Stimulated activated CD4-positive, alpha-beta T cell treated with anti-CD3 and anti-CD28 coated beads, Interleukin-1b, Interleukin-23, amount 100 ng/mL, for 48 hours (primary cell): Measurements from ENCODE around the gene B3GALT6.
"Not testable (repeated sequence)": the region's sequence is repeated elsewhere in the genome, so short reads cannot be mapped to it uniquely, and the experiment has no call there.

Source experiments
- DNase-seq: peaks from one replicate; pipeline ENCODE4 v3.0.0-alpha.2; 2020

B3GALT6 gene

GRCh38 chr1:1245817-1246576 is 14.0 kb downstream of the B3GALT6 start:
- DNase-seq: no peak

- no peak for DNase-seq
Observed at GRCh38 chr1:1246577-1247340, 14.7 kb downstream of the B3GALT6 start, which contains the start of gene C1QTNF12. Gene C1QTNF12, minus strand, starts transcription at chr1:1246722. Its CDS starts 32 bp downstream, at chr1:1246690.

GRCh38 chr1:1247341-1247913 is 15.4 kb downstream of the B3GALT6 start:
- no peak for DNase-seq

GRCh38 chr1:1248009-1248913 is 16.2 kb downstream of the B3GALT6 start:
- not testable (repeated sequence) for DNase-seq

GRCh38 chr1:1250786-1251284 is 18.8 kb downstream of the B3GALT6 start:
- DNase-seq: peak; percentile 62

- no peak for DNase-seq
Observed at GRCh38 chr1:1253314-1253713, 21.3 kb downstream of the B3GALT6 start.

GRCh38 chr1:1253972-1254666 is 22.1 kb downstream of the B3GALT6 start:
- no peak for DNase-seq

- no peak for DNase-seq
Observed at GRCh38 chr1:1254667-1254998, 22.6 kb downstream of the B3GALT6 start.

GRCh38 chr1:1255078-1255477 is 23.0 kb downstream of the B3GALT6 start:
- no peak for DNase-seq

GRCh38 chr1:1255611-1256010 is 23.6 kb downstream of the B3GALT6 start:
- DNase-seq: no peak

GRCh38 chr1:1256956-1257871 is 25.2 kb downstream of the B3GALT6 start:
- DNase-seq: no peak

- no peak for DNase-seq
Observed at GRCh38 chr1:1259119-1259488, 27.1 kb downstream of the B3GALT6 start.

GRCh38 chr1:1259540-1259939 is 27.5 kb downstream of the B3GALT6 start:
- DNase-seq: no peak

GRCh38 chr1:1259951-1260600 is 28.0 kb downstream of the B3GALT6 start:
- no peak for DNase-seq

GRCh38 chr1:1260843-1261560 is 29.0 kb downstream of the B3GALT6 start:
- no peak for DNase-seq

GRCh38 chr1:1262071-1262470 is 30.0 kb downstream of the B3GALT6 start:
- DNase-seq: no peak

GRCh38 chr1:1262758-1263157 is 30.7 kb downstream of the B3GALT6 start:
- no peak for DNase-seq

GRCh38 chr1:1264026-1264425 is 32.0 kb downstream of the B3GALT6 start:
- no peak for DNase-seq

GRCh38 chr1:1264868-1265272 is 32.8 kb downstream of the B3GALT6 start:
- no peak for DNase-seq
